ENCODE data around the gene TPCN1.
A peak's percentile ranks its signal among the peaks of the same experiment; 100 is the strongest.

DNA sequence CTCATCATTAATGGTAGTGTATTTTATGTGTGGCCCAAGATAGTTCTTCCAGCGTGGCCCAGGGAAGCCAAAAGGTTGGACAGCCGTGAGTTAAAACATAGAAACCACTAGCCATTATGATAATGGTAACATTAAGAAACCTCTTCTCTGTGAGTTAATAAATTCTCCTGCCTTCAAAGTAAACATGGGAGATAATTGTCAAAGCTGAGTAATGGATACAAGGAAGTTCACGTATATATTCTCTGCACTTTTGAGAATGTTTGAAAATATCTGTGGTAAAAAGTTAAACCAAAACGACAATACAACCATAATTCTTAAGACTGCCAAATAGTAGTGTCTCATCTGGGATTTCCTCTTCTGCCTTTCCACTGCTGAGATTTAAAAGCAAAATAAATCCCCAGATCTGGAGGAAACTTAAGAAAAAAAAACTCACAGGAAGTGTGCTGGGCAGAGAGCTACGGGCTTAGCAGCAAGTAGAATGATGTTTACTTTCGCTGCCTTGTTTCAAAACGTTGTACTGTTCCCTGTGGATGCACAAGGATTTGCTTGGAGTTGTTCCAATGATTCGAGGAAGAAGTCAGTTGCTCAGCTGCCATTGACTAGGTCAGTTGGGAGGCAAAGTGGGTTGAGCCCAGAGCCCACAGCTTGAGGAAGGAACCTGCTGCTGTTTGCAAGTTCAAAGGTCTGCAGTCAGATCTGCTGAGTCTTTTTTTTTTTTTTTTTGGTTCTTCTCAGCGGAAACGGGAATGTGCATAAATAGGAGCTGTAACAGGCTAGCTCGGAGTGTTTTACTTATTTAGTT, 1.7 kb downstream of the TPCN1 start:
- TF ChIP-seq TOE1 (CRISPR knock-in tag; IDR thresholded peaks at IDR 0.05) (no peak), TCF12 (IDR thresholded peaks at IDR 0.05) (no peak), TCF12 (CRISPR knock-in tag; IDR thresholded peaks at IDR 0.05) (no peak), EP300 (IDR thresholded peaks at IDR 0.05; ENCODE audit: low read depth in 2 of 2, low read length in 2 of 2) (no peak), EP300 (CRISPR knock-in tag; IDR thresholded peaks at IDR 0.05; ENCODE audit: borderline replicate concordance) (no peak), POLR2A (IDR thresholded peaks at IDR 0.05; ENCODE audit: insufficient read depth in 1 of 2, low read depth in 2 of 2, low read length in 2 of 2) (peak; percentile 37 to 48; a peak in 2 of 4 replicates), ZZZ3 (CRISPR knock-in tag; IDR thresholded peaks at IDR 0.05; ENCODE audit: borderline replicate concordance) (no peak), GABPB1 (CRISPR knock-in tag; IDR thresholded peaks at IDR 0.05) (no peak), MXI1 (IDR thresholded peaks at IDR 0.05; ENCODE audit: borderline replicate concordance, low read depth, low read length) (0 out of 3 replicates have a peak, but pooled peaks have one; percentile 12), FOSL1 (CRISPR knock-in tag; IDR thresholded peaks at IDR 0.05; ENCODE audit: borderline replicate concordance) (no peak), IRF2 (CRISPR knock-in tag; IDR thresholded peaks at IDR 0.05) (no peak; the same call in 1 of the 2 replicates), ZBTB3 (CRISPR knock-in tag; IDR thresholded peaks at IDR 0.05; ENCODE audit: borderline replicate concordance, low read depth) (no peak), DMAP1 (CRISPR knock-in tag; IDR thresholded peaks at IDR 0.05) (peak; percentile 44; the same call in 1 of the 2 replicates), EZH2 (conservative IDR thresholded peaks at IDR 0.05; ENCODE audit: low read depth, low read length) (no peak)
- TF ChIP-seq, protein P1, sequence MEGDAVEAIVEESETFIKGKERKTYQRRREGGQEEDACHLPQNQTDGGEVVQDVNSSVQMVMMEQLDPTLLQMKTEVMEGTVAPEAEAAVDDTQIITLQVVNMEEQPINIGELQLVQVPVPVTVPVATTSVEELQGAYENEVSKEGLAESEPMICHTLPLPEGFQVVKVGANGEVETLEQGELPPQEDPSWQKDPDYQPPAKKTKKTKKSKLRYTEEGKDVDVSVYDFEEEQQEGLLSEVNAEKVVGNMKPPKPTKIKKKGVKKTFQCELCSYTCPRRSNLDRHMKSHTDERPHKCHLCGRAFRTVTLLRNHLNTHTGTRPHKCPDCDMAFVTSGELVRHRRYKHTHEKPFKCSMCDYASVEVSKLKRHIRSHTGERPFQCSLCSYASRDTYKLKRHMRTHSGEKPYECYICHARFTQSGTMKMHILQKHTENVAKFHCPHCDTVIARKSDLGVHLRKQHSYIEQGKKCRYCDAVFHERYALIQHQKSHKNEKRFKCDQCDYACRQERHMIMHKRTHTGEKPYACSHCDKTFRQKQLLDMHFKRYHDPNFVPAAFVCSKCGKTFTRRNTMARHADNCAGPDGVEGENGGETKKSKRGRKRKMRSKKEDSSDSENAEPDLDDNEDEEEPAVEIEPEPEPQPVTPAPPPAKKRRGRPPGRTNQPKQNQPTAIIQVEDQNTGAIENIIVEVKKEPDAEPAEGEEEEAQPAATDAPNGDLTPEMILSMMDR (CRISPR knock-in tag; IDR thresholded peaks at IDR 0.05): no peak
- TF ChIP-seq, protein P2, sequence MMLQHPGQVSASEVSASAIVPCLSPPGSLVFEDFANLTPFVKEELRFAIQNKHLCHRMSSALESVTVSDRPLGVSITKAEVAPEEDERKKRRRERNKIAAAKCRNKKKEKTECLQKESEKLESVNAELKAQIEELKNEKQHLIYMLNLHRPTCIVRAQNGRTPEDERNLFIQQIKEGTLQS (CRISPR knock-in tag; IDR thresholded peaks at IDR 0.05): no peak
